ENCODE data around the gene CCNY. TPM values are rescaled to one million over a fixed set of nuclear protein-coding genes. Genes with fewer than 3 reads are reported as not detected.

The CCNY gene
- total RNA-seq, 1 experiment from 2014 or later, result 51.9 TPM

- Histone ChIP-seq H3K36me3 (ENCODE audit: control insufficient read depth, insufficient read depth, low read length) (no peaks in the 10 kb centered on the region), H3K27ac (ENCODE audit: low read length) (no peak overlapping the region), H3K4me1 (ENCODE audit: control insufficient read depth, insufficient read depth, low read length) (no peaks in the 10 kb centered on the region), H3K27me3 (ENCODE audit: control insufficient read depth, insufficient read depth, low read length) (no peaks in the 10 kb centered on the region), H3K4me3 (ENCODE audit: low read depth in 2 of 2, low read length in 2 of 2) (no peak overlapping the region), H3K9me3 (ENCODE audit: control insufficient read depth, insufficient read depth, low read depth, low read length) (no peaks in the 10 kb centered on the region)
- intact Hi-C loops (cut with micrococcal nuclease; ENCODE audit: unreplicated experiment) (no loop called here), in situ Hi-C loops (cut with HindIII; ENCODE audit: low pct_unique_long_range_greater_than_20kb, low sequenced_read_pairs) (no loop called here)
- CTCF ChIA-PET, result no interaction called here
- POLR2A ChIA-PET, result no interaction called here
- no peak; the same call in 1 of the 2 replicates for ATAC-seq
- TF ChIP-seq, protein P1, sequence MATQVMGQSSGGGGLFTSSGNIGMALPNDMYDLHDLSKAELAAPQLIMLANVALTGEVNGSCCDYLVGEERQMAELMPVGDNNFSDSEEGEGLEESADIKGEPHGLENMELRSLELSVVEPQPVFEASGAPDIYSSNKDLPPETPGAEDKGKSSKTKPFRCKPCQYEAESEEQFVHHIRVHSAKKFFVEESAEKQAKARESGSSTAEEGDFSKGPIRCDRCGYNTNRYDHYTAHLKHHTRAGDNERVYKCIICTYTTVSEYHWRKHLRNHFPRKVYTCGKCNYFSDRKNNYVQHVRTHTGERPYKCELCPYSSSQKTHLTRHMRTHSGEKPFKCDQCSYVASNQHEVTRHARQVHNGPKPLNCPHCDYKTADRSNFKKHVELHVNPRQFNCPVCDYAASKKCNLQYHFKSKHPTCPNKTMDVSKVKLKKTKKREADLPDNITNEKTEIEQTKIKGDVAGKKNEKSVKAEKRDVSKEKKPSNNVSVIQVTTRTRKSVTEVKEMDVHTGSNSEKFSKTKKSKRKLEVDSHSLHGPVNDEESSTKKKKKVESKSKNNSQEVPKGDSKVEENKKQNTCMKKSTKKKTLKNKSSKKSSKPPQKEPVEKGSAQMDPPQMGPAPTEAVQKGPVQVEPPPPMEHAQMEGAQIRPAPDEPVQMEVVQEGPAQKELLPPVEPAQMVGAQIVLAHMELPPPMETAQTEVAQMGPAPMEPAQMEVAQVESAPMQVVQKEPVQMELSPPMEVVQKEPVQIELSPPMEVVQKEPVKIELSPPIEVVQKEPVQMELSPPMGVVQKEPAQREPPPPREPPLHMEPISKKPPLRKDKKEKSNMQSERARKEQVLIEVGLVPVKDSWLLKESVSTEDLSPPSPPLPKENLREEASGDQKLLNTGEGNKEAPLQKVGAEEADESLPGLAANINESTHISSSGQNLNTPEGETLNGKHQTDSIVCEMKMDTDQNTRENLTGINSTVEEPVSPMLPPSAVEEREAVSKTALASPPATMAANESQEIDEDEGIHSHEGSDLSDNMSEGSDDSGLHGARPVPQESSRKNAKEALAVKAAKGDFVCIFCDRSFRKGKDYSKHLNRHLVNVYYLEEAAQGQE (IDR thresholded peaks at IDR 0.05; ENCODE audit: insufficient read depth in 1 of 2, low read depth in 2 of 2, low read length in 1 of 2), result no peak
- TF ChIP-seq SIN3A (IDR thresholded peaks at IDR 0.05; ENCODE audit: borderline replicate concordance, insufficient read depth, low read depth, low read length) (no peak), POLR2AphosphoS5 (IDR thresholded peaks at IDR 0.05; ENCODE audit: low read depth, low read length) (no peak)
- TF ChIP-seq, protein P2, sequence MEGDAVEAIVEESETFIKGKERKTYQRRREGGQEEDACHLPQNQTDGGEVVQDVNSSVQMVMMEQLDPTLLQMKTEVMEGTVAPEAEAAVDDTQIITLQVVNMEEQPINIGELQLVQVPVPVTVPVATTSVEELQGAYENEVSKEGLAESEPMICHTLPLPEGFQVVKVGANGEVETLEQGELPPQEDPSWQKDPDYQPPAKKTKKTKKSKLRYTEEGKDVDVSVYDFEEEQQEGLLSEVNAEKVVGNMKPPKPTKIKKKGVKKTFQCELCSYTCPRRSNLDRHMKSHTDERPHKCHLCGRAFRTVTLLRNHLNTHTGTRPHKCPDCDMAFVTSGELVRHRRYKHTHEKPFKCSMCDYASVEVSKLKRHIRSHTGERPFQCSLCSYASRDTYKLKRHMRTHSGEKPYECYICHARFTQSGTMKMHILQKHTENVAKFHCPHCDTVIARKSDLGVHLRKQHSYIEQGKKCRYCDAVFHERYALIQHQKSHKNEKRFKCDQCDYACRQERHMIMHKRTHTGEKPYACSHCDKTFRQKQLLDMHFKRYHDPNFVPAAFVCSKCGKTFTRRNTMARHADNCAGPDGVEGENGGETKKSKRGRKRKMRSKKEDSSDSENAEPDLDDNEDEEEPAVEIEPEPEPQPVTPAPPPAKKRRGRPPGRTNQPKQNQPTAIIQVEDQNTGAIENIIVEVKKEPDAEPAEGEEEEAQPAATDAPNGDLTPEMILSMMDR (IDR thresholded peaks at IDR 0.05), result no peak
- BruUV-seq (replicated peaks), result no TSS peak
- no peak for DNase-seq (ENCODE audit: low read depth, low spot score)
Observed at GRCh38 chr10:35306852-35307251, 29.5 kb upstream of the CCNY start.

GRCh38 chr10:35307297-35307696, 29.0 kb upstream of the CCNY start:
- no peak for ATAC-seq
- no TSS peak for BruUV-seq (replicated peaks)
- H3K27ac ChIP-seq (ENCODE audit: low read length), result no peak overlapping the region

More at GRCh38 chr10:35307297-35307696, 29.0 kb upstream of the CCNY start:
- in situ Hi-C loops (cut with HindIII; ENCODE audit: low pct_unique_long_range_greater_than_20kb, low sequenced_read_pairs) (no loop called here), intact Hi-C loops (cut with micrococcal nuclease; ENCODE audit: unreplicated experiment) (no loop called here)
- no peak overlapping the region for H3K4me3 ChIP-seq (ENCODE audit: low read depth in 2 of 2, low read length in 2 of 2)
- no peaks in the 10 kb centered on the region for H3K4me1 ChIP-seq (ENCODE audit: control insufficient read depth, insufficient read depth, low read length)
- H3K9me3 ChIP-seq (ENCODE audit: control insufficient read depth, insufficient read depth, low read depth, low read length), result no peaks in the 10 kb centered on the region
- no peaks in the 10 kb centered on the region for H3K36me3 ChIP-seq (ENCODE audit: control insufficient read depth, insufficient read depth, low read length)
- DNase-seq (ENCODE audit: low read depth, low spot score), result peak; percentile 51
- TF ChIP-seq, protein P2 (IDR thresholded peaks at IDR 0.05), result no peak
- TF ChIP-seq SIN3A (IDR thresholded peaks at IDR 0.05; ENCODE audit: borderline replicate concordance, insufficient read depth, low read depth, low read length), result no peak
- no peak for TF ChIP-seq TCF7L2 (IDR thresholded peaks at IDR 0.05; ENCODE audit: low read depth, low read length)
- TF ChIP-seq, protein P1 (IDR thresholded peaks at IDR 0.05; ENCODE audit: insufficient read depth in 1 of 2, low read depth in 2 of 2, low read length in 1 of 2), result no peak
- no peak for TF ChIP-seq POLR2AphosphoS5 (IDR thresholded peaks at IDR 0.05; ENCODE audit: low read depth, low read length)
- H3K27me3 ChIP-seq (ENCODE audit: control insufficient read depth, insufficient read depth, low read length), result no peaks in the 10 kb centered on the region
- ChIA-PET POLR2A (no interaction called here), CTCF (no interaction called here)

Data from Panc1 (cell line).